Peyer's patch (tissue), 4 donors: ENCODE results near the gene TBL1XR1. TPM values are rescaled to one million over a fixed set of nuclear protein-coding genes. Genes with fewer than 3 reads are reported as not detected.
"Not testable (repeated sequence)": the region's sequence is repeated elsewhere in the genome, so short reads cannot be mapped to it uniquely, and the experiment has no call there.

ENCODE experiments used
- DNase-seq, 3 donors: peaks; one replicate each; pipeline ENCODE4 v3.0.0-alpha.2; 2017 to 2019
- H3K27ac ChIP-seq, 4 donors: fragments of 200-600 bp; sonication (generic); one replicate each; pipeline ENCODE4 v1.5.1; 2016 to 2019
- H3K27me3 ChIP-seq, 2 donors: fragments of 200-600 bp; sonication (generic); one replicate each; pipeline ENCODE4 v1.5.1; 2019
- H3K36me3 ChIP-seq, 3 donors: fragments of 200-600 bp; sonication (generic); one replicate each; pipeline ENCODE4 v1.5.1; 2016 to 2019
- H3K4me1 ChIP-seq, 4 donors: fragments of 200-600 bp; sonication (generic); one replicate each; pipeline ENCODE4 v1.5.1; 2016 to 2019
- H3K4me3 ChIP-seq, 4 donors: fragments of 200-600 bp; sonication (generic); 1 replicate in 3 of 4; 2 replicates in 1 of 4; pipeline ENCODE4 v1.5.1; 2016 to 2019; ENCODE audit warnings: mild to moderate bottlenecking in 1 of 4
- H3K9me3 ChIP-seq, 4 donors: fragments of 200-600 bp; sonication (generic); one replicate each; pipeline ENCODE4 v1.5.1; 2016 to 2019; ENCODE audit warnings: mild to moderate bottlenecking in 1 of 4
- CTCF ChIP-seq, 6 experiments: fragments of 450-650 bp in 4 of 6; fragments of 200-600 bp in 2 of 6; sonication (generic) in 1 of 6; IDR thresholded peaks; one replicate each; pipeline ENCODE4 v1.5.1; 2017 to 2019; ENCODE audit warnings: antibody characterized with exemption in 6 of 6, mild to moderate bottlenecking in 3 of 6, moderate library complexity in 1 of 6
- POLR2A ChIP-seq, 2 donors: fragments of 450-650 bp; IDR thresholded peaks; one replicate each; pipeline ENCODE4 v1.5.1; 2017; ENCODE audit warnings: antibody characterized with exemption in 2 of 2, mild to moderate bottlenecking in 2 of 2, moderate library complexity in 2 of 2
- total RNA-seq, 4 donors: library from RNA; depleted of rRNA; stranded (reverse); fragments of >200 nt; gene quantifications; one replicate each; pipeline ENCODE4 v1.1.0, GENCODE V29; 2016

Gene TBL1XR1
- total RNA-seq, 4 donors from 2014 or later, result 40.7 to 81.7 (median 69.4) TPM

GRCh38 chr3:177026505-177027277, 170.6 kb downstream of the TBL1XR1 start:
- no peak for DNase-seq
- no peak overlapping the region for H3K4me3 ChIP-seq
- no peaks in the 10 kb centered on the region for H3K4me1 ChIP-seq
- no peak for TF ChIP-seq CTCF (IDR thresholded peaks at IDR 0.05)
- no peak for TF ChIP-seq POLR2A (IDR thresholded peaks at IDR 0.05)
- no peak overlapping the region for H3K27ac ChIP-seq
- no peaks in the 10 kb centered on the region for H3K27me3 ChIP-seq
- H3K36me3 ChIP-seq, result peaks cover 0 to 16% (median 0%) of the 10 kb centered on the region in 3 donors
- no peaks in the 10 kb centered on the region for H3K9me3 ChIP-seq

GRCh38 chr3:177015881-177016280, 181.4 kb downstream of the TBL1XR1 start:
- Histone ChIP-seq H3K4me3 (no peak overlapping the region), H3K9me3 (no peaks in the 10 kb centered on the region), H3K27ac (no peak overlapping the region), H3K27me3 (no peaks in the 10 kb centered on the region), H3K36me3 (peaks cover 0 to 14% (median under 1%) of the 10 kb centered on the region in 3 donors), H3K4me1 (no peaks in the 10 kb centered on the region)
- TF ChIP-seq CTCF (IDR thresholded peaks at IDR 0.05) (no peak), POLR2A (IDR thresholded peaks at IDR 0.05) (no peak)
- DNase-seq, result no peak

DNA sequence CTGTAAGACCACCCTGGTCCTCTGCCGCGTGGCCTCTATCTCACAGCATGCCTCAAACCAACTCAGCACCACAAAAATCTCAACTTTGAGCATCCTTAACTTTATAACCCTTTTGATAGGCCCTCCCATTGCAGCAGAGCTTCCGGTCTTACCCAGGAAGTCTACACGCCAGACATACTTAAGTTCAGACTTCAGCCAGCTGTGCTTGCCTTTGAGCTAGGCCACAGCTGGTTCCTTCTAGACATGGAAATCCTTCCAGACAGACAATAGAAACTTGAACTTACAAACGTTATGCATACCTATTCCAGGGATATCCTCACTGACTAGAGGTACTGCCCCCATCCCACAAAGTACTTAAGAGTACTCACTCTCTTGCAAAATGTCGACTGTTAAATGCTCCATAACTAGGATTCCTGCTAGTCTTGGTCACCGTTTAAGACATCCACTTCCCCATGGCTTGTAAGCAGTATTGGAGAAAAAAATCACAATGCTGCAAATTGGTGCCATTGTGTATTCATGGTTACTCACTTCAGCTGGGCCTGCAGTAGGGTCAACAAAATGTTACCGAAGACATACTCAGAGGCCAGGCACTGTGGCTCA, 183.5 kb downstream of the TBL1XR1 start:
- no peak overlapping the region for H3K27ac ChIP-seq
- H3K27me3 ChIP-seq, result no peaks in the 10 kb centered on the region
- H3K4me1 ChIP-seq, result no peaks in the 10 kb centered on the region
- no peak overlapping the region for H3K4me3 ChIP-seq
- no peaks in the 10 kb centered on the region for H3K9me3 ChIP-seq
- TF ChIP-seq CTCF (IDR thresholded peaks at IDR 0.05) (no peak), POLR2A (IDR thresholded peaks at IDR 0.05) (no peak)
- H3K36me3 ChIP-seq, result peaks cover 0 to 12% (median 0%) of the 10 kb centered on the region in 3 donors
- DNase-seq, result no peak

DNA sequence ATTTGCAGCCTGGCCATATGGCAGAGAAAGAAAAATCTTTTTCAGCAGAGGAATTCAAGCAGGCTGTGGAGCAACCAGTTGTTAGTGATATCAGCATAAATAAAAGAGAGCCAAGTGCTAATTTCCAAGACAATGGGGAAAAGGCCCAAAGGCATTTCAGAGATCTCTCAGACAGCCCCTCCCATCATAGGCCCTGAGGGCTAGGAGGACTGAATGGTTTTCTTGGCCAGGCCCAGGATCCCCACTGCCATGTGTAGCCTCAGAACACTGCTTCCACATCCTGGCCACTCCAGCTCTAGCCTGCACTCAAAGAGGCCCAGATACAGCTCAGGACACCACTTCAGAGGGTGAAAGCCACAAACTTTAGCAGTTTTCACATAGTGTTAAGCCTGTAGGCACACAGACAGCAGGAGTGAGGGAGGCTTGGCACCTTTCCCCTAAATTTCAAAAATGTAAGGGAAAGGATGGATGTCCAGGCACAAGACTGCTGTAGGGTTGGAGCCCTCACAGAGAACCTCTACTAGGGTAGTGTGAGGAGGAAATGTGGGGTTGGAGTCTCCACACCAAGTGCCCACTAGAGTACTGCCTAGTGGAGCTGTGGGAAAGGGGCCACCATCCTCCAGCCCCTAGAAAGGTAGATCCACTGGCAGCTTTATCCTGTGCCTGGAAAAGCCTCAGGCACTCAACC, 191.4 kb downstream of the TBL1XR1 start:
- TF ChIP-seq CTCF (IDR thresholded peaks at IDR 0.05) (no peak), POLR2A (IDR thresholded peaks at IDR 0.05) (no peak)
- no peak for DNase-seq
- no peak overlapping the region for H3K27ac ChIP-seq
- H3K4me3 ChIP-seq, result no peak overlapping the region
- H3K4me1 ChIP-seq, result no peaks in the 10 kb centered on the region
- no peaks in the 10 kb centered on the region for H3K36me3 ChIP-seq
- peaks cover 0 to 10% (median 2%) of the 10 kb centered on the region in 4 donors for H3K9me3 ChIP-seq
- no peaks in the 10 kb centered on the region for H3K27me3 ChIP-seq

DNA sequence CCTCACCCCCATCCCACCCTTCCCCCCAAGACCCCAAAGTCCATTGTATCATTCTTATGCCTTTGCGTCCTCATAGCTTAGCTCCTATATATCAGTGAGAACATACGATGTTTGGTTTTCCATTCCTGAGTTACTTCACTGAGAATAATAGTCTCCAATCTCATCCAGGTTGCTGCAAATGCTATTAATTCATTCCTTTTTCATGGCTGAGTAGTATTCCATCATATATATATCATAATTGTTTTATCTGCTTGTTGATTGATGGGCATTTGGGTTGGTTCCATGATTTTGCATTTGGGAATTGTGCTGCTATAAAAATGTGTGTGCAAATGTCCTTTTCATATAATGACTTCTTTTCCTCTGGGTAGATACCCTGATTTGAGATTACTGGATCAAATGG, 197.1 kb downstream of the TBL1XR1 start:
- H3K4me3 ChIP-seq, H3K27ac ChIP-seq, H3K27me3 ChIP-seq, H3K9me3 ChIP-seq, H3K36me3 ChIP-seq, DNase-seq, H3K4me1 ChIP-seq: not testable (repeated sequence)

GRCh38 chr3:176995946-176996345, 201.3 kb downstream of the TBL1XR1 start:
- TF ChIP-seq POLR2A (IDR thresholded peaks at IDR 0.05) (no peak), CTCF (IDR thresholded peaks at IDR 0.05) (no peak)
- no peak overlapping the region for H3K27ac ChIP-seq
- no peaks in the 10 kb centered on the region for H3K4me1 ChIP-seq
- no peaks in the 10 kb centered on the region for H3K36me3 ChIP-seq
- no peak for DNase-seq
- H3K9me3 ChIP-seq, result no peaks in the 10 kb centered on the region
- no peak overlapping the region for H3K4me3 ChIP-seq
- no peaks in the 10 kb centered on the region for H3K27me3 ChIP-seq
